Suprapubic skin (tissue), 3 donors: ENCODE results near the gene SP4.

Experiments used
- CTCF ChIP-seq, 2 donors: fragments of 200-600 bp in 1 of 2; fragments of 450-650 bp in 1 of 2; sonication (generic) in 1 of 2; IDR thresholded peaks; one replicate each; pipeline ENCODE4 v1.5.1; 2016 to 2019; ENCODE audit warnings: antibody characterized with exemption in 2 of 2, mild to moderate bottlenecking in 1 of 2, moderate library complexity in 1 of 2
- EP300 ChIP-seq: sonication (generic); formaldehyde crosslinking; IDR thresholded peaks from one replicate; pipeline ENCODE4 v1.6.1; 2017; ENCODE audit warnings: antibody characterized with exemption

GRCh38 chr7:21497072-21497471 is 69.2 kb downstream of the SP4 start:
- no peak for TF ChIP-seq CTCF (IDR thresholded peaks at IDR 0.05)
- no peak for TF ChIP-seq EP300
